ENCODE data around the gene CDC42SE2.

DNA sequence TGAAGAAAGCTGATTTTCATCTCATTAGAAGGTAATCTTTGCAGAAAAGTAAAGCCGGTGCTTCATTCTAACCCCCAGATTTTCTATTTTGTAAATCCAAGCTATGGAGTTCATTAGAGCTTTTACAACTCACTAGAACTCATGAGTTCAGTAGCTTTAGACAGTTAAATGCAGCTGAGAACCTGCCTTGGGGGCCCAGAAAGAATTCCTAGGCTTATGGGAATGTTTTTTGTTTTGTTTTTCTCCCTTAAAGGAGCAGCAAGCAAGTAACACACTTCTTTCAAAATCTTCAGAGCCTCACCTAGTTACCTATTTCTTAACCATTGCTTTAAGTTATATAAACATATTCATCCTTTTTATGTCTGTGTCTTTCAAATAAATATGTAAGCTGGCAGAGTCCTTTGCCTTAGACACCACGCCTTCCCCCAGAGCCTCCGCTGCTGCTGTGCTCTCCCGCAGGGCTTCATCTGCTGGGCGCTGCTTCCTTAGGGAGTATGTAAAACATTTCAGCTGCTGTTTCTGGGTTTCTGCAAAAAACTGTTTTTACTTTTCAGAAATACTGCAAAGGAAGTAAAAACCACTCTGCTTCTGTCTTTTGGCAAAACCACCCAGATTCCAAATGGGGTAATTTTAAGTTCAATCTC, 132.9 kb downstream of the CDC42SE2 start:
- TF ChIP-seq POLR2AphosphoS5 (IDR thresholded peaks at IDR 0.05) (no peak), POLR2A (IDR thresholded peaks at IDR 0.05) (no peak)
- TF ChIP-seq, protein P1, sequence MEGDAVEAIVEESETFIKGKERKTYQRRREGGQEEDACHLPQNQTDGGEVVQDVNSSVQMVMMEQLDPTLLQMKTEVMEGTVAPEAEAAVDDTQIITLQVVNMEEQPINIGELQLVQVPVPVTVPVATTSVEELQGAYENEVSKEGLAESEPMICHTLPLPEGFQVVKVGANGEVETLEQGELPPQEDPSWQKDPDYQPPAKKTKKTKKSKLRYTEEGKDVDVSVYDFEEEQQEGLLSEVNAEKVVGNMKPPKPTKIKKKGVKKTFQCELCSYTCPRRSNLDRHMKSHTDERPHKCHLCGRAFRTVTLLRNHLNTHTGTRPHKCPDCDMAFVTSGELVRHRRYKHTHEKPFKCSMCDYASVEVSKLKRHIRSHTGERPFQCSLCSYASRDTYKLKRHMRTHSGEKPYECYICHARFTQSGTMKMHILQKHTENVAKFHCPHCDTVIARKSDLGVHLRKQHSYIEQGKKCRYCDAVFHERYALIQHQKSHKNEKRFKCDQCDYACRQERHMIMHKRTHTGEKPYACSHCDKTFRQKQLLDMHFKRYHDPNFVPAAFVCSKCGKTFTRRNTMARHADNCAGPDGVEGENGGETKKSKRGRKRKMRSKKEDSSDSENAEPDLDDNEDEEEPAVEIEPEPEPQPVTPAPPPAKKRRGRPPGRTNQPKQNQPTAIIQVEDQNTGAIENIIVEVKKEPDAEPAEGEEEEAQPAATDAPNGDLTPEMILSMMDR (IDR thresholded peaks at IDR 0.05) = no peak
